H1 (cell line): ENCODE results near the gene IQCN.

Source experiments
- ATF3 ChIP-seq: IDR thresholded peaks from 2 replicates; pipeline ENCODE4 v1.6.1; 2011; ENCODE audit warnings: low read depth, mild to moderate bottlenecking, low read length; ENCODE audit not compliant: insufficient read depth
- CBX5 ChIP-seq: fragments of 300-800, 300-1000 bp; sonication (generic); IDR thresholded peaks from 2 replicates; pipeline ENCODE4 v1.7.1; 2016; ENCODE audit warnings: antibody characterized with exemption, low read length, low read depth
- CEBPB ChIP-seq: IDR thresholded peaks from 2 replicates; pipeline ENCODE4 v1.6.1; 2012; ENCODE audit warnings: low read depth, low read length
- EZH2 ChIP-seq: fragments of 200-600 bp; sonication (generic); IDR thresholded peaks from 2 replicates; pipeline ENCODE4 v1.7.1; 2012; ENCODE audit warnings: low read depth, mild to moderate bottlenecking, moderate library complexity, low read length, inconsistent platforms; ENCODE audit not compliant: severe bottlenecking
- FOSL1 ChIP-seq: IDR thresholded peaks from 2 replicates; pipeline ENCODE4 v1.6.1; 2011; ENCODE audit warnings: mild to moderate bottlenecking, low read depth, low read length, moderate library complexity; ENCODE audit not compliant: insufficient read depth
- MAFK ChIP-seq: IDR thresholded peaks from 2 replicates; pipeline ENCODE4 v1.6.1; 2012; ENCODE audit warnings: low read depth, mild to moderate bottlenecking, improper control_type of control experiment, low read length
- TAF1 ChIP-seq: IDR thresholded peaks from 2 replicates; pipeline ENCODE4 v1.6.1; 2011; ENCODE audit warnings: mild to moderate bottlenecking, low read depth, low read length
- TF ChIP-seq, protein P1 (sequence below), 3 experiments: IDR thresholded peaks; 1 replicate in 2 of 3; 2 replicates in 1 of 3; pipeline versions ENCODE4 v1.5.1 to v1.6.1; 2011; ENCODE audit warnings: low read length in 3 of 3, mild to moderate bottlenecking in 3 of 3, inconsistent platforms in 2 of 3, low read depth in 1 of 3, moderate library complexity in 1 of 3; ENCODE audit not compliant: insufficient read depth in 1 of 3; ENCODE audit errors: control extremely low read depth in 1 of 3

DNA sequence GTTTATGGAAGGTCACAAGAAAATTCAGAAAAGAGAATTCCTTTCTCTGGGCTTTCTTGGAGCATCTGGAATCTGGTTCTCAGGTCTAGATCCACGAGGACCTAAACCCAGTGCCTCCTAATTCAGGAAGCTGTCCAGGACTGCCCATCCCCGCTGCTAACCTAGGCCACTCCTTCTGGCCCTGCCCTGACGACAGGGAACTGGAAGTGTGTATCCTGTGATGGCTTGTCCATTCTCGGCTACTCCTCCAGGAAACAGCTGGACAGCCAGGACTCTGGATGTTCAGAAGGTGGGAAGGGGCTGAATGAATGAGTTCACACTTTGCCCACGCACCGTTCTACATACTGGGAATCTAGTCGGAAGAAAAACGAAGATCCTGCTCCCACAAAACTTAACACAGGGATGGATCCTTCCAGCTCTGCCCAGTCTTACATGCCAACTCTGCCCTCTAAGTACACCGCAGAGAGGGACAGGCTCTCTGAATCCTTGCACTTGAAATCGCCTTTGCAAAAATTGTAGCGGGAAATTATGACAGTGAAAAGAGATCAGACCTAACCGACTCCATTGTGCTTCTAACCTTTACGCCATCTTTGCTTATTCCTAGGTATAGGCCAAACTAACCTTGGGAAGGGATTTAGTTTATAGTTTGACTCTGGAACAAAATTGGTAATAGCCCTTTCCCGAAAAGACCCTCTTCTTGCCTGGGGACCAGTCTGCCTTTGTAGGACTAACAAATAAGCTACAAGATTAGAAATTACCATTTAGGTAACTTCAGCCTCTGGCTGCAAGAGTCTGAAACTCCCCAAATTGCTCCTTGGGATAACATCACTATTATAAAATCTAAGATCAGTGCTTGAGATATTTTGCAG lies 46.8 kb upstream of the IQCN start:
- TF ChIP-seq MAFK (no peak), FOSL1 (no peak), EZH2 (no peak), CBX5 (no peak), CEBPB (no peak), TAF1 (no peak), ATF3 (no peak)
- TF ChIP-seq, protein P1, sequence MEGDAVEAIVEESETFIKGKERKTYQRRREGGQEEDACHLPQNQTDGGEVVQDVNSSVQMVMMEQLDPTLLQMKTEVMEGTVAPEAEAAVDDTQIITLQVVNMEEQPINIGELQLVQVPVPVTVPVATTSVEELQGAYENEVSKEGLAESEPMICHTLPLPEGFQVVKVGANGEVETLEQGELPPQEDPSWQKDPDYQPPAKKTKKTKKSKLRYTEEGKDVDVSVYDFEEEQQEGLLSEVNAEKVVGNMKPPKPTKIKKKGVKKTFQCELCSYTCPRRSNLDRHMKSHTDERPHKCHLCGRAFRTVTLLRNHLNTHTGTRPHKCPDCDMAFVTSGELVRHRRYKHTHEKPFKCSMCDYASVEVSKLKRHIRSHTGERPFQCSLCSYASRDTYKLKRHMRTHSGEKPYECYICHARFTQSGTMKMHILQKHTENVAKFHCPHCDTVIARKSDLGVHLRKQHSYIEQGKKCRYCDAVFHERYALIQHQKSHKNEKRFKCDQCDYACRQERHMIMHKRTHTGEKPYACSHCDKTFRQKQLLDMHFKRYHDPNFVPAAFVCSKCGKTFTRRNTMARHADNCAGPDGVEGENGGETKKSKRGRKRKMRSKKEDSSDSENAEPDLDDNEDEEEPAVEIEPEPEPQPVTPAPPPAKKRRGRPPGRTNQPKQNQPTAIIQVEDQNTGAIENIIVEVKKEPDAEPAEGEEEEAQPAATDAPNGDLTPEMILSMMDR (IDR thresholded peaks at IDR 0.05; ENCODE audit: control extremely low read depth in 1 of 3, insufficient read depth in 1 of 3, low read depth in 1 of 3, low read length in 3 of 3): no peak
